ENCODE measurements around the gene ADAMTSL3. TPM values are rescaled to one million over a fixed set of nuclear protein-coding genes. Genes with fewer than 3 reads are reported as not detected.

The ADAMTSL3 gene
- total and polyA plus RNA-seq, 8 donors = 0.54 to 19.2 (median 6.1) TPM

DNA sequence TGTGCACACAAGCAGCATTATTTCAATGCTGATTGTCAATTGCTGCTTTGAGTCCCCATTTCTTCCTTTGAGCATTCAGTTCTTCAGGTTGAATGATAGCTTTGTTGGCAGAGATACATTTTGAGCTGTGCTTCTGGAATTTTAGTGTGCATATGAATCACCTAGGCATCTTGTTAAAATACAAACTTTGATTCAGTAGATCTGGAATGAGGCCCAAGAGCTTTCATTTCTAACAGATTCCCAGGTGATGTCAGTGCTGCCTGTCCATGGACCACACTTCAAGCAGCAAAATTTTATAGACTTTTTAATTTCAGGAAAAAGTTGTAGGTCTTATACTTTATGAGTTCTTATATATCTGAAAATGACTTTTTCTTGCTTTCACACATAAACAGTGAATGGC lies 131.1 kb downstream of the ADAMTSL3 start:
- FAIRE-seq = no peak

DNA sequence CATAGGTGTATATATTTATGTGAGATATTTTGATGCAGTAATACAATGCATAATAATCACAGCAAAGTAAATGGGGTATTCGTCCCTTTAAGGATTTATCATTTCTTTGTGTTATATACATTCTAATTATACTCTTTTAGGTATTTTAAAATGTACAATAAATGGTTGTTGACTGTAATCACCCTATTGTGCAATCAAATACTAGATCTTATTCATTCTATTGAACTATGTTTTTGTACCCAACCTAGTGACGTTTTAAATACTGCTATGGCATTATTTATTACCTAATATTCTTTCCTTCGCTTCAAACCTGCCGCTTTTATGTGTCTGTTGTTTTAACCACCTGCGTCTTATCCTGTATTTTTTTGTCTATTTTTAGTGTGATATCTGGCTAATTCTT lies 132.4 kb downstream of the ADAMTSL3 start:
- Histone ChIP-seq H3K27me3 (no peaks in the 10 kb centered on the region), H3K36me3 (no peaks in the 10 kb centered on the region), H3K27ac (no peak overlapping the region), H3K4me3 (no peak overlapping the region), H3K9me3 (no peaks in the 10 kb centered on the region), H3K4me1 (no peaks in the 10 kb centered on the region)
- TF ChIP-seq, protein P1, sequence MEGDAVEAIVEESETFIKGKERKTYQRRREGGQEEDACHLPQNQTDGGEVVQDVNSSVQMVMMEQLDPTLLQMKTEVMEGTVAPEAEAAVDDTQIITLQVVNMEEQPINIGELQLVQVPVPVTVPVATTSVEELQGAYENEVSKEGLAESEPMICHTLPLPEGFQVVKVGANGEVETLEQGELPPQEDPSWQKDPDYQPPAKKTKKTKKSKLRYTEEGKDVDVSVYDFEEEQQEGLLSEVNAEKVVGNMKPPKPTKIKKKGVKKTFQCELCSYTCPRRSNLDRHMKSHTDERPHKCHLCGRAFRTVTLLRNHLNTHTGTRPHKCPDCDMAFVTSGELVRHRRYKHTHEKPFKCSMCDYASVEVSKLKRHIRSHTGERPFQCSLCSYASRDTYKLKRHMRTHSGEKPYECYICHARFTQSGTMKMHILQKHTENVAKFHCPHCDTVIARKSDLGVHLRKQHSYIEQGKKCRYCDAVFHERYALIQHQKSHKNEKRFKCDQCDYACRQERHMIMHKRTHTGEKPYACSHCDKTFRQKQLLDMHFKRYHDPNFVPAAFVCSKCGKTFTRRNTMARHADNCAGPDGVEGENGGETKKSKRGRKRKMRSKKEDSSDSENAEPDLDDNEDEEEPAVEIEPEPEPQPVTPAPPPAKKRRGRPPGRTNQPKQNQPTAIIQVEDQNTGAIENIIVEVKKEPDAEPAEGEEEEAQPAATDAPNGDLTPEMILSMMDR (IDR thresholded peaks at IDR 0.05) = no peak
- WGBS, 2 donors = 83 to 91% methylated on average over 5 of the region's 5 CpGs
- no peak for ATAC-seq
- DNase-seq = no peak
- no peak for FAIRE-seq
- intact Hi-C loops (cut with DNase I) = no loop called here

More for the DNA sequence above, 131.1 kb downstream of the ADAMTSL3 start:
- ATAC-seq = peak in 2 of 4 donors; percentile 42 to 48
- DNase-seq = no peak
- H3K36me3 ChIP-seq = no peaks in the 10 kb centered on the region
- no peak overlapping the region for H3K4me3 ChIP-seq
- intact Hi-C loops (cut with DNase I) = no loop called here
- H3K27ac ChIP-seq = no peak overlapping the region
- H3K27me3 ChIP-seq = no peaks in the 10 kb centered on the region
- TF ChIP-seq, protein P1 (IDR thresholded peaks at IDR 0.05) = no peak
- H3K9me3 ChIP-seq = no peaks in the 10 kb centered on the region
- H3K4me1 ChIP-seq = no peaks in the 10 kb centered on the region

DNA sequence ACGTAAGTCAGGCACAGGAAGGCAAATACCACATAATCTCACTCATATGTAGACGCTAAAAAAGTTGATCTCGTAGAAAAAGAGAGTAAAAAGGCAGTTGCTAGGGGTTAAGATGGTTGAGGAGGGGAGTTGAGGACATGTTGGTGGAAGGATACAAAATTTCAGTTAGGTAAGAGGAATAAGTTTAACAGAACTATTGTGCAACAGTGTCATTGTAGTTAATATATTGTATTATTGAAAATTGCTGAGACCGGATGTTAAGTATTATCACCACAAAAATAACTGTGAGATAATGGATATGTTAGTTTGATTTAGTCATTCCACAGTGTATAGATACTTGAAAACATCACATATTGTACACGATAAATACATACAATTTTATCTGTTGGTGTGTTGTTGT lies 139.1 kb downstream of the ADAMTSL3 start:
- DNase-seq = no peak
- WGBS, 2 donors = 95 to 97% methylated on average over 5 of the region's 5 CpGs
- TF ChIP-seq, protein P1 (IDR thresholded peaks at IDR 0.05) = no peak
- no peaks in the 10 kb centered on the region for H3K4me1 ChIP-seq
- no peak overlapping the region for H3K27ac ChIP-seq
- intact Hi-C loops (cut with DNase I) = no loop called here
- ATAC-seq = no peak
- H3K4me3 ChIP-seq = no peak overlapping the region
- no peaks in the 10 kb centered on the region for H3K9me3 ChIP-seq
- no peaks in the 10 kb centered on the region for H3K36me3 ChIP-seq
- no peaks in the 10 kb centered on the region for H3K27me3 ChIP-seq
- no peak for FAIRE-seq

DNA sequence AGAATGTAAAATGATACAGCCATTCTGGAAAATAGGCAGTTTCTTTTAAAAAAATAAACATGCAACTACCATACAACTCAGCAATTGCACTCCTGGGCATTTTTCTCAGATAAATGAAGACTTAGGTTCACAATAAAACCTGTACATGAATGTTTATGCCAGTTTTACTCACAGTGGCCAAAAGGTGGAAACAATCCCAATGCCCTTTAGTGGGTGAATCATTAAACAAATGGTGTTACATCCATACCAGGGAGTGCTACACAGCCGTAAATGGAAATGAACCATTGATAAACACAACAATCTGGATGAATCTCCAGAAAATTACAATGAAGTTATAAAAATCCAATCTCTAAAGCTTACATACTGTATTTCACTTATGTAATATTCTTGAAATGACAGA lies 140.3 kb downstream of the ADAMTSL3 start:
- TF ChIP-seq, protein P1 (IDR thresholded peaks at IDR 0.05) = no peak
- DNase-seq = no peak
- H3K27ac ChIP-seq = no peak overlapping the region
- ATAC-seq = no peak
- 65 to 67% methylated on average over 1 of the region's 1 CpG for WGBS, 2 donors
- no peak overlapping the region for H3K4me3 ChIP-seq
- intact Hi-C loops (cut with DNase I) = no loop called here
- FAIRE-seq = no peak
- H3K4me1 ChIP-seq = no peaks in the 10 kb centered on the region
- H3K36me3 ChIP-seq = no peaks in the 10 kb centered on the region
- H3K27me3 ChIP-seq = no peaks in the 10 kb centered on the region
- H3K9me3 ChIP-seq = no peaks in the 10 kb centered on the region

DNA sequence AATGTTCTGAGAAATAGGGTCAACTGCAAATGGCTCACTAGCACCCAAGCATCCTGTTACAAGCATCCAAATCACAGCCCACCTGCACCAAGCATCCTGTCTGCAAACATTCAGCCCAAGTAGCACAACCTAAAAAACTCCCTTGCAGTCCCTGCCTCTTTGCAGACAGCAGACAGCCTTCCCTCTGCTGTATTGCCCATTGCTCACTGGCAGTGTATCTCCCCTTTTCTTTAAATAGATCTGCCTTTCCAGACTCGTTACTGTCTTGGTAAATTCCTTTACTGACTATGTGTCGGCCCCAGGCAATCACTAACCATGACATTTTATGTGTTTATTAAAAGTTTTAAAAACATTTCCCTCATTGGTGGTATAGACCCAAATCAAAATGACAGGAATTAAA lies 155.4 kb downstream of the ADAMTSL3 start:
- FAIRE-seq = no peak
- intact Hi-C loops (cut with DNase I) = no loop called here
- Histone ChIP-seq H3K27me3 (no peaks in the 10 kb centered on the region), H3K4me3 (no peak overlapping the region), H3K9me3 (no peaks in the 10 kb centered on the region), H3K4me1 (no peaks in the 10 kb centered on the region), H3K27ac (no peak overlapping the region), H3K36me3 (no peaks in the 10 kb centered on the region)
- WGBS, 2 donors = 92 to 97% methylated on average over 2 of the region's 2 CpGs
- no peak for DNase-seq
- TF ChIP-seq, protein P1 (IDR thresholded peaks at IDR 0.05) = no peak
- ATAC-seq = no peak
